ENCODE data around the gene ATXN2. TPM values are rescaled to one million over a fixed set of nuclear protein-coding genes. Genes with fewer than 3 reads are reported as not detected.
A peak's percentile ranks its signal among the peaks of the same experiment; 100 is the strongest.

Gene ATXN2
- total RNA-seq, 4 donors from 2014 or later, result 50.3 to 84.3 (median 64.3) TPM

DNA sequence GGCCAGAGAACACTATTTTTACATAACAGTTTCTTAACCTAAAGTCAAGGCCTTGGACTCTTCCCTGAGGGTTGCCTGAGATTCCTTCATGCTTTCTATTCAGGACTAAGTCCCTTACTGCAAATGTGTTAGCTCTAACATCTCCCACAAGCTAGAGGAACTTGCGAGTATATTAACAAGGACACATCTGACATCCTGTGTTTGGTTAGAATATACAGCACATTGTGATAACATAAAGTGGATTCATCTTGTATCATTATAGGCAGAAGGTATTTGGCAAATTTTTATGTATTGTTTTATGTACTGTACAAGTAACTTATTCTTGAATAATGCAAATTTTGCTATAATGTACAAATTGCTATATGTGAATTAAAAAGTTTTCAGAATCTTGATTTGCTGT, 147.9 kb downstream of the ATXN2 start:
- Histone ChIP-seq H3K27ac (peak overlapping the region in 2 of 4 donors; percentile 23 to 27), H3K4me1 (peaks cover 0 to 43% (median 4%) of the 10 kb centered on the region in 4 donors), H3K36me3 (peaks cover 5 to 85% (median 19%) of the 10 kb centered on the region in 3 donors), H3K27me3 (no peaks in the 10 kb centered on the region), H3K4me3 (no peak overlapping the region), H3K9me3 (no peaks in the 10 kb centered on the region)
- TF ChIP-seq POLR2A (IDR thresholded peaks at IDR 0.05) (no peak), EP300 (IDR thresholded peaks at IDR 0.05) (no peak)
- TF ChIP-seq, protein P1, sequence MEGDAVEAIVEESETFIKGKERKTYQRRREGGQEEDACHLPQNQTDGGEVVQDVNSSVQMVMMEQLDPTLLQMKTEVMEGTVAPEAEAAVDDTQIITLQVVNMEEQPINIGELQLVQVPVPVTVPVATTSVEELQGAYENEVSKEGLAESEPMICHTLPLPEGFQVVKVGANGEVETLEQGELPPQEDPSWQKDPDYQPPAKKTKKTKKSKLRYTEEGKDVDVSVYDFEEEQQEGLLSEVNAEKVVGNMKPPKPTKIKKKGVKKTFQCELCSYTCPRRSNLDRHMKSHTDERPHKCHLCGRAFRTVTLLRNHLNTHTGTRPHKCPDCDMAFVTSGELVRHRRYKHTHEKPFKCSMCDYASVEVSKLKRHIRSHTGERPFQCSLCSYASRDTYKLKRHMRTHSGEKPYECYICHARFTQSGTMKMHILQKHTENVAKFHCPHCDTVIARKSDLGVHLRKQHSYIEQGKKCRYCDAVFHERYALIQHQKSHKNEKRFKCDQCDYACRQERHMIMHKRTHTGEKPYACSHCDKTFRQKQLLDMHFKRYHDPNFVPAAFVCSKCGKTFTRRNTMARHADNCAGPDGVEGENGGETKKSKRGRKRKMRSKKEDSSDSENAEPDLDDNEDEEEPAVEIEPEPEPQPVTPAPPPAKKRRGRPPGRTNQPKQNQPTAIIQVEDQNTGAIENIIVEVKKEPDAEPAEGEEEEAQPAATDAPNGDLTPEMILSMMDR (IDR thresholded peaks at IDR 0.05), result no peak
- WGBS, 2 donors, result 70 to 79% methylated on average over 1 of the region's 1 CpG
- no peak for DNase-seq (ENCODE audit: low spot score in 2 of 2)

DNA sequence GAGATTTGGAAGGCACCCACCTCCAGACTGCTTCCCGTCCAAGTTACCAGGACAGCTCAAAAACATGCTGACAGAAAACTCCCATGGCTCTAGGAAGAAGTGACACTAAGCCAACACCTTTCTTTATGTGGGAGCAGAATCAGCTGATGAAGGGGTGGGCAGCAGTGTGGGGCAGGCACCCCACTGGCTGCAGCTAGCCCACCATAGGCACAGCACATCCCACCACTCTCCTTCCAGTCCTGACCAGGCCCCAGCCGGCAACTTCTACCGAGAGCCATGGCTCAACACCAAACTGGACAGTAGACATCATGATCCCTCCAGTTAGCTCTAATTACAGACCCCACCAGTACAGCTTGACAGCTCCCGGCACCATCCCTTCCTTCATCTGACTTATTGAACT, 148.4 kb downstream of the ATXN2 start:
- 78 to 82% methylated on average over 4 of the region's 4 CpGs for WGBS, 2 donors
- peaks cover 0 to 49% (median 9%) of the 10 kb centered on the region in 4 donors for H3K4me1 ChIP-seq
- peaks cover 4 to 80% (median 16%) of the 10 kb centered on the region in 3 donors for H3K36me3 ChIP-seq
- DNase-seq (ENCODE audit: low spot score in 2 of 2), result no peak
- H3K9me3 ChIP-seq, result no peaks in the 10 kb centered on the region
- TF ChIP-seq POLR2A (IDR thresholded peaks at IDR 0.05) (no peak), EP300 (IDR thresholded peaks at IDR 0.05) (no peak)
- TF ChIP-seq, protein P1 (IDR thresholded peaks at IDR 0.05), result no peak
- H3K27me3 ChIP-seq, result no peaks in the 10 kb centered on the region
- no peak overlapping the region for H3K4me3 ChIP-seq
- peak overlapping the region in 2 of 4 donors; percentile 13 to 27 for H3K27ac ChIP-seq

DNA sequence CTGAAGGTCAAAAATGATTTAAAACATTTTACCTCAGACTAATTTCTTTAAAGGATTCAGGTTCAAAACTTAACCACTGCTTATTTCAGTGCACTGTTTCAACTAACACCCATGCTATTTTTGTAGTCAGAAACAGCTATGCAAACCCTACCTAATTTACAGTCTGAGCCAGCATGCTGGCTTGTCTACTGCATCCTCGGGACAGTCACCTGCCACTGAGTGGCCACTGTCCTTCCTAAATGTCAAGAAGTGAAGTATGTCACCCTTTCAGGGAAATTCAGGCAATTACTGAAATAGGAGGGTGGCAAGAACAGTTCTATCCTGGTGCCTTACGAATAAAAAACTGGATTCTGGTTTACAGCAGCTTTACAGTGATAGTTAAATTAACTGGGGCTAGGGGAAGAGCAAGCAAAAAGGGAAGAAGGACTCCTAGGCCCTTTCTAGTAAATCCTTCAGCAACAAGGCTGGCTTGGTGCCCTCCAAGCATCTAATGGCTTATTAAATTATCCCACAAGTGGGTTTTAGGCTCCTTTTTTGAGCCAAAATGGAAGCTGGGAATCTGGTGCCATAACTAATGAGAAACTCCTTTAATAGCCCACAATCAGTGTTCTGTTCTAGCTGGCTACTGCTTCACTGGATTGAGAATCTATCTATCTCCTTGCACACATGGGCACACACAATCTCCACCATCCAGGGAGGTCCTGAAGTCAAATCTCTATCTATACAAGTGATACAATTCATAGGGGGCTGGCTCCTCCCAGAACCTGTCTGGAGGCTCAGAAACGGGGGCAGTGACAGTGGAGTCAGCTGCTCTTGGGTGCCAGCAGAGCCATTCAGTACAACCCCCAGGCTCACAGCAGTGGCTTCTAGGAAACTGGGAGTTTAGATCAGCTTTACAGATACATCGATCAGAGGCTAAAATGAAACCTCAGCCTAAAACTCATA, 150.0 kb downstream of the ATXN2 start:
- no peaks in the 10 kb centered on the region for H3K27me3 ChIP-seq
- no peak overlapping the region for H3K4me3 ChIP-seq
- H3K27ac ChIP-seq, result peak overlapping the region in 3 of 4 donors; percentile 2 to 63 (median 53)
- no peak for DNase-seq (ENCODE audit: low spot score in 2 of 2)
- peaks cover 2 to 79% (median 6%) of the 10 kb centered on the region in 3 donors for H3K36me3 ChIP-seq
- H3K4me1 ChIP-seq, result peaks cover 0 to 60% (median 21%) of the 10 kb centered on the region in 4 donors
- no peaks in the 10 kb centered on the region for H3K9me3 ChIP-seq
- 61 to 76% methylated on average over 4 of the region's 4 CpGs for WGBS, 2 donors
- TF ChIP-seq EP300 (IDR thresholded peaks at IDR 0.05) (no peak), POLR2A (IDR thresholded peaks at IDR 0.05) (no peak)
- TF ChIP-seq, protein P1 (IDR thresholded peaks at IDR 0.05), result no peak

DNA sequence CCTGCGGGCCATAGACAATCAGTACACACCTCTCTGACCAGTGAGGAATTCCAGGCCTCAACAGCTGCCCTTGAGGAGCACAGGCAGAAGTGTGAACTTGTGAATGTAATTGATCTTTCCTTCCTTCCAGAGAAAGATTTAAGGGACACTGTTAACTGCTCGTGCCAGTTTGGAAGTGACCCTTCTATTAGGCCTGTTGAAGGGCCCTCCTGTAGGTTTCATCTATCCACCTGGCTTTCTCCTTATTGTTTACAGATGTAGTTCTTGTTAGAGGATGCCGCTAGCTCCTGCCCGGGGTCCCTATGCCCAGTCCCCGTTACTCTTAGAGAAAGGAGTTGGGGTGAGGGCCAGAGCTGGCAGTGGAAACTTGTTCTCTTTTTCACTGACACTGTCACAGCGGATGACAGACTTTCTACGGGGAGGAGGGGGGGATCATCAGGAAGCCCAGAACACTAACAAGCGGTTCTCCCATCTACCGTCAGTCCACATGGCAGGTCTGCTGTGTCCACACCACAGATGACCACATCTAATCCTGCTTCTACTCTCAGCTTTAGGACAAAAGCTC, 150.8 kb downstream of the ATXN2 start:
- TF ChIP-seq POLR2A (IDR thresholded peaks at IDR 0.05), result no peak
- TF ChIP-seq, protein P1 (IDR thresholded peaks at IDR 0.05), result no peak
- no peak for TF ChIP-seq EP300 (IDR thresholded peaks at IDR 0.05)
- peak overlapping the region in 2 of 4 donors; percentile 18 to 53 for H3K27ac ChIP-seq
- H3K4me1 ChIP-seq, result peaks cover 0 to 67% (median 21%) of the 10 kb centered on the region in 4 donors
- H3K27me3 ChIP-seq, result no peaks in the 10 kb centered on the region
- WGBS, 2 donors, result 72% methylated on average over 9 of the region's 9 CpGs
- H3K36me3 ChIP-seq, result peaks cover 2 to 79% (median 6%) of the 10 kb centered on the region in 3 donors
- no peaks in the 10 kb centered on the region for H3K9me3 ChIP-seq
- no peak overlapping the region for H3K4me3 ChIP-seq
- no peak for DNase-seq (ENCODE audit: low spot score in 2 of 2)
